HCT116 (cell line): Measurements from ENCODE around the gene HSF2BP. TPM values are rescaled to one million over a fixed set of nuclear protein-coding genes. Genes with fewer than 3 reads are reported as not detected.

Experiments used
- ATAC-seq: fragments of 200-7000 bp; cut with Tn5 transposase; 2 replicates; pipeline ENCODE4 v1.9.1; 2020; ENCODE audit warnings: mild to moderate bottlenecking, moderate library complexity
- BruUV-seq: library from RNA; stranded (reverse); fragments of 400-500 nt; replicated peaks from 2 replicates; lab custom pipeline; 2021; lab: Mats Ljungman, UMichigan
- CTCF ChIA-PET: fragments of 300-600 bp; sonication (Branson Sonifier 250); formaldehyde crosslinking; loops from one replicate; lab custom pipeline; 2021; ENCODE audit warnings: antibody characterized with exemption; lab: Charles Lee
- POLR2A ChIA-PET: fragments of 300-600, 350-600 bp; sonication (Branson Sonifier 250); formaldehyde crosslinking; loops from one replicate; lab custom pipeline; 2021; ENCODE audit warnings: antibody characterized with exemption; lab: Charles Lee
- RAD21 ChIA-PET, 2 experiments: fragments of 300-600 bp; sonication (Branson Sonifier 250); formaldehyde crosslinking; loops; one replicate each; lab custom pipeline; 2023; ENCODE audit warnings: low total read pairs in 2 of 2; ENCODE audit not compliant: uncharacterized antibody in 2 of 2, unreplicated experiment in 2 of 2, low non-redundant PET in 1 of 2; lab: Charles Lee
- DNase-seq: peaks from one replicate; pipeline ENCODE4 v3.0.0-alpha.2; 2010; ENCODE audit warnings: low read depth, low spot score
- H2AFZ ChIP-seq: fragments of 200-600 bp; shearing (Covaris generic), sonication (generic); 2 replicates; pipeline ENCODE4 v1.6.1; 2017; ENCODE audit warnings: low read depth, mixed run types, mixed read lengths, antibody characterized with exemption, low read length; ENCODE audit not compliant: poor library complexity, severe bottlenecking
- H3K27ac ChIP-seq: 2 replicates; pipeline ENCODE4 v1.5.1; 2012; ENCODE audit warnings: low read depth, low read length
- H3K27me3 ChIP-seq: fragments of 200-600 bp; sonication (generic); 2 replicates; pipeline ENCODE4 v1.6.1; 2016; ENCODE audit warnings: mixed run types, low read length, mixed read lengths; ENCODE audit not compliant: insufficient read depth
- H3K36me3 ChIP-seq, 2 experiments: fragments of 200-500 bp in 1 of 2; fragments of 200-600 bp in 1 of 2; sonication (Bioruptor generic) in 1 of 2; sonication (generic) in 1 of 2; 2 replicates each; pipeline versions ENCODE4 v1.5.1 to v1.6.1; 2014 to 2016; ENCODE audit warnings: low read length in 2 of 2, inconsistent platforms in 1 of 2, mixed read lengths in 1 of 2, mixed run types in 1 of 2; ENCODE audit not compliant: insufficient read depth in 2 of 2, control insufficient read depth in 1 of 2
- H3K4me1 ChIP-seq, 2 experiments: fragments of 200-600 bp in 1 of 2; sonication (generic) in 1 of 2; 2 replicates each; pipeline versions ENCODE4 v1.5.1 to v1.6.1; 2012 to 2017; ENCODE audit warnings: low read length in 2 of 2, inconsistent platforms in 1 of 2, mild to moderate bottlenecking in 1 of 2, mixed read lengths in 1 of 2, mixed run types in 1 of 2, moderate library complexity in 1 of 2; ENCODE audit not compliant: insufficient read depth in 2 of 2, control insufficient read depth in 1 of 2
- H3K4me2 ChIP-seq: fragments of 200-600 bp; sonication (generic); 2 replicates; pipeline ENCODE4 v1.6.1; 2017; ENCODE audit warnings: mixed run types, low read length, mixed read lengths
- H3K4me3 ChIP-seq, 2 experiments: fragments of 200-600 bp in 1 of 2; sonication (generic) in 1 of 2; replicated peaks in 1 of 2; 2 replicates each; pipeline ENCODE4 v1.5.1; 2011 to 2016; ENCODE audit warnings: low read length in 2 of 2, control low read depth in 1 of 2, low read depth in 1 of 2, mild to moderate bottlenecking in 1 of 2, mixed read lengths in 1 of 2, mixed run types in 1 of 2
- H3K79me2 ChIP-seq: fragments of 200-600 bp; sonication (generic); 2 replicates; pipeline ENCODE4 v1.6.1; 2017; ENCODE audit warnings: mild to moderate bottlenecking, mixed run types, low read length, moderate library complexity, mixed read lengths; ENCODE audit not compliant: insufficient read depth
- H3K9ac ChIP-seq: fragments of 200-600 bp; sonication (generic); 2 replicates; pipeline ENCODE4 v1.6.1; 2016; ENCODE audit warnings: low read length, mixed read lengths
- H3K9me2 ChIP-seq: fragments of 200-600 bp; sonication (generic), shearing (Covaris generic); 2 replicates; pipeline ENCODE4 v1.6.1; 2017; ENCODE audit warnings: mixed run types, mild to moderate bottlenecking, moderate library complexity; ENCODE audit not compliant: insufficient read depth
- H3K9me3 ChIP-seq, 2 experiments: fragments of 200-500 bp in 1 of 2; fragments of 200-600 bp in 1 of 2; sonication (Bioruptor generic) in 1 of 2; sonication (generic) in 1 of 2; 2 replicates each; pipeline ENCODE4 v1.6.1; 2014 to 2017; ENCODE audit warnings: low read length in 2 of 2, mixed read lengths in 2 of 2, inconsistent platforms in 1 of 2, low read depth in 1 of 2, mild to moderate bottlenecking in 1 of 2, mixed run types in 1 of 2, moderate library complexity in 1 of 2; ENCODE audit not compliant: control insufficient read depth in 1 of 2, insufficient read depth in 1 of 2
- H4K20me1 ChIP-seq: fragments of 200-600 bp; sonication (generic), shearing (Covaris generic); 2 replicates; pipeline ENCODE4 v1.6.1; 2017; ENCODE audit warnings: mixed run types, mild to moderate bottlenecking, moderate library complexity; ENCODE audit not compliant: insufficient read depth
- CEBPB ChIP-seq: IDR thresholded peaks from 2 replicates; pipeline ENCODE4 v1.6.1; 2012; ENCODE audit warnings: low read depth
- ELF1 ChIP-seq: IDR thresholded peaks from 2 replicates; pipeline ENCODE4 v1.6.1; 2012; ENCODE audit warnings: low read depth, borderline replicate concordance
- FOSL1 ChIP-seq: IDR thresholded peaks from 2 replicates; pipeline ENCODE4 v1.6.1; 2012; ENCODE audit warnings: low read depth
- JUND ChIP-seq: IDR thresholded peaks from 2 replicates; pipeline ENCODE4 v1.6.1; 2012
- POLR2A ChIP-seq: IDR thresholded peaks from 2 replicates; pipeline ENCODE4 v1.7.0; 2011; ENCODE audit warnings: borderline replicate concordance; ENCODE audit not compliant: insufficient read depth, insufficient read length; ENCODE audit errors: extremely low read depth
- RAD21 ChIP-seq: IDR thresholded peaks from 2 replicates; pipeline ENCODE4 v1.6.1; 2012; ENCODE audit warnings: low read depth, mild to moderate bottlenecking
- REST ChIP-seq: IDR thresholded peaks from 2 replicates; pipeline ENCODE4 v1.6.1; 2012; ENCODE audit warnings: low read depth
- SIN3A ChIP-seq: IDR thresholded peaks from 2 replicates; pipeline ENCODE4 v1.6.1; 2012; ENCODE audit warnings: low read depth
- SP1 ChIP-seq: IDR thresholded peaks from 2 replicates; pipeline ENCODE4 v1.6.1; 2012; ENCODE audit warnings: low read depth
- ZNF274 ChIP-seq: fragments of 200-500 bp; sonication (Bioruptor generic); IDR thresholded peaks from 2 replicates; pipeline ENCODE4 v1.6.1; 2014; ENCODE audit warnings: mild to moderate bottlenecking, low read depth, low read length, inconsistent platforms
- intact Hi-C: fragments of 100-400 bp; cut with micrococcal nuclease; formaldehyde crosslinking; loops from 2 replicates; pipeline ENCODE4 v1.10.0; 2022
- total RNA-seq: library from RNA; stranded (reverse); gene quantifications from one replicate; pipeline ENCODE4 v1.2.1, GENCODE V29; 2021; ENCODE audit not compliant: unreplicated experiment

Gene HSF2BP
- total RNA-seq, 1 experiment from 2014 or later, result 0.59 TPM

GRCh38 chr21:43598416-43599120 is 60.7 kb downstream of the HSF2BP start:
- Histone ChIP-seq H3K9ac (no peak overlapping the region), H3K4me2 (no peak overlapping the region), H3K79me2 (no peaks in the 10 kb centered on the region), H3K9me2 (no peaks in the 10 kb centered on the region), H3K4me1 (peaks cover 3 to 27% of the 10 kb centered on the region in 2 experiments; a peak in 3 of 4 replicates), H4K20me1 (no peaks in the 10 kb centered on the region), H3K9me3 (no peaks in the 10 kb centered on the region), H3K36me3 (no peaks in the 10 kb centered on the region), H2AFZ (no peak overlapping the region), H3K4me3 (no peak overlapping the region), H3K27ac (no peak overlapping the region), H3K27me3 (no peaks in the 10 kb centered on the region)
- TF ChIP-seq SP1, result no peak
- no peak for TF ChIP-seq JUND
- ChIA-PET RAD21 (no interaction called here), CTCF (no interaction called here), POLR2A (no interaction called here)
- intact Hi-C loops, result no loop called here
- BruUV-seq, result no TSS peak
- DNase-seq (no peak), ATAC-seq (no peak)

GRCh38 chr21:43597540-43598250 is 61.6 kb downstream of the HSF2BP start:
- no peak overlapping the region for H3K9ac ChIP-seq
- no peak overlapping the region for H2AFZ ChIP-seq
- no peak overlapping the region for H3K4me3 ChIP-seq
- no peaks in the 10 kb centered on the region for H3K27me3 ChIP-seq
- H3K9me2 ChIP-seq, result no peaks in the 10 kb centered on the region
- RAD21 ChIA-PET, result no interaction called here
- POLR2A ChIA-PET, result no interaction called here
- H3K36me3 ChIP-seq, result no peaks in the 10 kb centered on the region
- BruUV-seq, result no TSS peak
- H3K4me2 ChIP-seq, result no peak overlapping the region
- DNase-seq, result no peak
- intact Hi-C loops, result no loop called here
- no peaks in the 10 kb centered on the region for H3K79me2 ChIP-seq
- no peak for TF ChIP-seq SIN3A
- no peak for TF ChIP-seq POLR2A
- TF ChIP-seq CEBPB, result no peak
- no peak for TF ChIP-seq RAD21
- TF ChIP-seq JUND, result no peak
- no peak for TF ChIP-seq FOSL1
- TF ChIP-seq ELF1, result no peak
- no peak for TF ChIP-seq ZNF274
- no peak for TF ChIP-seq REST
- no peak for TF ChIP-seq SP1
- peaks cover 3 to 27% of the 10 kb centered on the region in 2 experiments; a peak in 3 of 4 replicates for H3K4me1 ChIP-seq
- CTCF ChIA-PET, result interaction anchor here (1.6 kb wide), 1 partner anchor 15 kb away, joined by 4 read pairs; no protein-coding TSS in a partner anchor
- no peak overlapping the region for H3K27ac ChIP-seq
- H4K20me1 ChIP-seq, result no peaks in the 10 kb centered on the region
- no peak for ATAC-seq
- H3K9me3 ChIP-seq, result no peaks in the 10 kb centered on the region
